Activated CD4-positive, alpha-beta memory T cell treated with anti-CD3 and anti-CD28 coated beads, Interleukin-2, amount 10 ng/mL, durations not matched to agents 7 days and 5 days (primary cell): Measurements from ENCODE around the gene SRL. TPM values are rescaled to one million over a fixed set of nuclear protein-coding genes. Genes with fewer than 3 reads are reported as not detected.

Source experiments
- CTCF ChIA-PET: fragments of 350-600 bp; sonication (Branson Sonifier 250); formaldehyde crosslinking; loops from one replicate; lab custom pipeline; 2021; ENCODE audit warnings: antibody characterized with exemption, inconsistent platforms; lab: Charles Lee
- POLR2A ChIA-PET: fragments of 350-600 bp; sonication (Branson Sonifier 250); formaldehyde crosslinking; loops from one replicate; lab custom pipeline; 2021; ENCODE audit warnings: antibody characterized with exemption; lab: Charles Lee
- DNase-seq: peaks from one replicate; pipeline ENCODE4 v3.0.0-alpha.2; 2020
- H3K27ac Mint-ChIP-seq: one replicate; pipeline ENCODE4 v1.8.0; 2021; ENCODE audit warnings: mild to moderate bottlenecking, mixed read lengths
- H3K27me3 Mint-ChIP-seq: one replicate; pipeline ENCODE4 v1.8.0; 2021; ENCODE audit warnings: mixed read lengths
- H3K36me3 Mint-ChIP-seq: one replicate; pipeline ENCODE4 v1.8.0; 2021; ENCODE audit warnings: low read depth, mixed read lengths
- H3K4me1 Mint-ChIP-seq: one replicate; pipeline ENCODE4 v1.8.0; 2021; ENCODE audit warnings: mixed read lengths
- H3K4me3 Mint-ChIP-seq: one replicate; pipeline ENCODE4 v1.8.0; 2021; ENCODE audit warnings: mild to moderate bottlenecking, mixed read lengths
- H3K9me3 Mint-ChIP-seq: one replicate; pipeline ENCODE4 v1.8.0; 2021; ENCODE audit warnings: mixed read lengths
- total RNA-seq, 2 experiments: library from RNA; stranded (reverse); gene quantifications; one replicate each; pipeline ENCODE4 v1.2.3, GENCODE V29; 2021

Gene SRL
- total RNA-seq, 2 experiments from 2014 or later, result not detected

GRCh38 chr16:4204521-4204920 is 37.4 kb downstream of the SRL start:
- no peak for DNase-seq
- H3K27me3 Mint-ChIP-seq, result peaks cover 16% of the 10 kb centered on the region
- H3K27ac Mint-ChIP-seq, result no peak overlapping the region
- POLR2A ChIA-PET, result no interaction called here
- CTCF ChIA-PET, result interaction anchor here (1.7 kb wide), 1 partner anchor 49 kb away, joined by 6 read pairs; no protein-coding TSS in a partner anchor
- H3K36me3 Mint-ChIP-seq, result no peaks in the 10 kb centered on the region
- peaks cover 16% of the 10 kb centered on the region for H3K4me1 Mint-ChIP-seq
- no peak overlapping the region for H3K4me3 Mint-ChIP-seq
- no peaks in the 10 kb centered on the region for H3K9me3 Mint-ChIP-seq

- CTCF ChIA-PET, result no interaction called here
- H3K4me1 Mint-ChIP-seq, result peaks cover 16% of the 10 kb centered on the region
- no peak for DNase-seq
- no peak overlapping the region for H3K4me3 Mint-ChIP-seq
- H3K27me3 Mint-ChIP-seq, result peaks cover 14% of the 10 kb centered on the region
- no peaks in the 10 kb centered on the region for H3K9me3 Mint-ChIP-seq
- no peaks in the 10 kb centered on the region for H3K36me3 Mint-ChIP-seq
- POLR2A ChIA-PET, result no interaction called here
- no peak overlapping the region for H3K27ac Mint-ChIP-seq
These were observed 38.1 kb downstream of the SRL start for GRCh38 chr16:4203748-4204147.

GRCh38 chr16:4202615-4203345 is 39.1 kb downstream of the SRL start:
- no peaks in the 10 kb centered on the region for H3K9me3 Mint-ChIP-seq
- H3K4me3 Mint-ChIP-seq, result no peak overlapping the region
- no peak for DNase-seq
- H3K27ac Mint-ChIP-seq, result no peak overlapping the region
- H3K4me1 Mint-ChIP-seq, result peaks cover 13% of the 10 kb centered on the region
- H3K36me3 Mint-ChIP-seq, result no peaks in the 10 kb centered on the region
- ChIA-PET POLR2A (interaction anchor here (1.4 kb wide), 1 partner anchor 16 kb away, joined by 3 read pairs; no protein-coding TSS in a partner anchor), CTCF (no interaction called here)
- H3K27me3 Mint-ChIP-seq, result peaks cover 9% of the 10 kb centered on the region

- no peaks in the 10 kb centered on the region for H3K9me3 Mint-ChIP-seq
- peaks cover 3% of the 10 kb centered on the region for H3K27me3 Mint-ChIP-seq
- POLR2A ChIA-PET, result interaction anchor here (0.5 kb wide), 1 partner anchor 51 kb away, joined by 4 read pairs; no protein-coding TSS in a partner anchor
- peaks cover 4% of the 10 kb centered on the region for H3K4me1 Mint-ChIP-seq
- H3K4me3 Mint-ChIP-seq, result no peak overlapping the region
- no peak overlapping the region for H3K27ac Mint-ChIP-seq
- no peak for DNase-seq
- CTCF ChIA-PET, result interaction anchor here (0.6 to 1.3 kb wide), 2 partner anchors 53 to 125 kb away, joined by 3 to 11 read pairs; no protein-coding TSS in a partner anchor
- no peaks in the 10 kb centered on the region for H3K36me3 Mint-ChIP-seq
These were observed 41.1 kb downstream of the SRL start for GRCh38 chr16:4200781-4201137.

- ChIA-PET POLR2A (interaction anchor here (0.5 kb wide), 1 partner anchor 52 kb away, joined by 4 read pairs; no protein-coding TSS in a partner anchor), CTCF (interaction anchor here (0.6 to 1.3 kb wide), 2 partner anchors 53 to 126 kb away, joined by 3 to 11 read pairs; no protein-coding TSS in a partner anchor)
- peaks cover 4% of the 10 kb centered on the region for H3K4me1 Mint-ChIP-seq
- peak; percentile 31 for DNase-seq
- H3K27me3 Mint-ChIP-seq, result peaks cover 2% of the 10 kb centered on the region
- H3K9me3 Mint-ChIP-seq, result no peaks in the 10 kb centered on the region
- H3K27ac Mint-ChIP-seq, result no peak overlapping the region
- H3K36me3 Mint-ChIP-seq, result no peaks in the 10 kb centered on the region
- no peak overlapping the region for H3K4me3 Mint-ChIP-seq
These were observed 41.7 kb downstream of the SRL start for GRCh38 chr16:4200000-4200780.

GRCh38 chr16:4198816-4199215 is 43.1 kb downstream of the SRL start:
- POLR2A ChIA-PET, result no interaction called here
- CTCF ChIA-PET, result interaction anchor here (0.7 kb wide), 1 partner anchor 22 kb away, joined by 4 read pairs; no protein-coding TSS in a partner anchor
- Mint-ChIP-seq H3K4me3 (no peak overlapping the region), H3K4me1 (peaks cover 4% of the 10 kb centered on the region), H3K27me3 (peaks cover 2% of the 10 kb centered on the region), H3K9me3 (no peaks in the 10 kb centered on the region), H3K27ac (no peak overlapping the region), H3K36me3 (no peaks in the 10 kb centered on the region)
- no peak for DNase-seq

- DNase-seq, result no peak
- Mint-ChIP-seq H3K36me3 (no peaks in the 10 kb centered on the region), H3K4me3 (no peak overlapping the region), H3K27me3 (peaks cover 4% of the 10 kb centered on the region), H3K27ac (no peak overlapping the region), H3K4me1 (no peaks in the 10 kb centered on the region), H3K9me3 (no peaks in the 10 kb centered on the region)
- POLR2A ChIA-PET, result no interaction called here
- CTCF ChIA-PET, result interaction anchor here (1.3 kb wide), 1 partner anchor 59 kb away, joined by 4 read pairs; no protein-coding TSS in a partner anchor
These were observed 47.2 kb downstream of the SRL start for GRCh38 chr16:4194661-4195060.

GRCh38 chr16:4193920-4194319 is 48.0 kb downstream of the SRL start:
- no peak for DNase-seq
- CTCF ChIA-PET, result no interaction called here
- no peak overlapping the region for H3K27ac Mint-ChIP-seq
- POLR2A ChIA-PET, result no interaction called here
- H3K4me1 Mint-ChIP-seq, result no peaks in the 10 kb centered on the region
- no peaks in the 10 kb centered on the region for H3K9me3 Mint-ChIP-seq
- H3K4me3 Mint-ChIP-seq, result no peak overlapping the region
- no peaks in the 10 kb centered on the region for H3K36me3 Mint-ChIP-seq
- peaks cover 7% of the 10 kb centered on the region for H3K27me3 Mint-ChIP-seq

GRCh38 chr16:4192206-4192605 is 49.7 kb downstream of the SRL start:
- Mint-ChIP-seq H3K9me3 (no peaks in the 10 kb centered on the region), H3K4me1 (no peaks in the 10 kb centered on the region), H3K27ac (no peak overlapping the region), H3K27me3 (peaks cover 10% of the 10 kb centered on the region), H3K36me3 (no peaks in the 10 kb centered on the region), H3K4me3 (no peak overlapping the region)
- ChIA-PET CTCF (no interaction called here), POLR2A (no interaction called here)
- DNase-seq, result no peak

GRCh38 chr16:4190712-4191333 is 51.1 kb downstream of the SRL start:
- Mint-ChIP-seq H3K27me3 (peaks cover 11% of the 10 kb centered on the region), H3K36me3 (no peaks in the 10 kb centered on the region), H3K27ac (no peak overlapping the region), H3K9me3 (no peaks in the 10 kb centered on the region), H3K4me1 (no peaks in the 10 kb centered on the region), H3K4me3 (no peak overlapping the region)
- DNase-seq, result no peak
- ChIA-PET CTCF (no interaction called here), POLR2A (no interaction called here)

- ChIA-PET CTCF (no interaction called here), POLR2A (no interaction called here)
- H3K4me3 Mint-ChIP-seq, result no peak overlapping the region
- H3K36me3 Mint-ChIP-seq, result no peaks in the 10 kb centered on the region
- H3K4me1 Mint-ChIP-seq, result no peaks in the 10 kb centered on the region
- DNase-seq, result no peak
- H3K9me3 Mint-ChIP-seq, result no peaks in the 10 kb centered on the region
- no peak overlapping the region for H3K27ac Mint-ChIP-seq
- peaks cover 14% of the 10 kb centered on the region for H3K27me3 Mint-ChIP-seq
These were observed 51.8 kb downstream of the SRL start for GRCh38 chr16:4190086-4190485.

- ChIA-PET POLR2A (interaction anchor here (0.7 to 2.5 kb wide), 2 partner anchors 42 to 68 kb away, joined by 4 to 8 read pairs; partner anchors contain the start of gene ADCY9), CTCF (interaction anchor here (0.6 to 1.3 kb wide), 2 partner anchors 70 to 368 kb away, joined by 3 to 7 read pairs; no protein-coding TSS in a partner anchor)
- Mint-ChIP-seq H3K4me3 (peak overlapping the region; percentile 67), H3K27me3 (peaks cover 11% of the 10 kb centered on the region), H3K9me3 (no peaks in the 10 kb centered on the region), H3K36me3 (no peaks in the 10 kb centered on the region), H3K4me1 (peaks cover 11% of the 10 kb centered on the region), H3K27ac (peak overlapping the region; percentile 78)
- no peak for DNase-seq
These were observed 57.7 kb downstream of the SRL start for GRCh38 chr16:4184038-4184702.
